ENCODE results near the gene MZF1.
"Not testable (repeated sequence)": the region's sequence is repeated elsewhere in the genome, so short reads cannot be mapped to it uniquely, and the experiment has no call there.

The MZF1 gene

GRCh38 chr19:58572818-58573657 lies at the start of gene MZF1:
Gene MZF1 (minus strand): TSS chr19:58573335. CDS start chr19:58571389, 1,946 bp downstream.
- peak; percentile 100 for DNase-seq (ENCODE audit: low read depth)
- peak within 1 kb of the TSS; percentile 85 for H3K4me3 ChIP-seq (ENCODE audit: low read length)
- TF ChIP-seq, protein P1, sequence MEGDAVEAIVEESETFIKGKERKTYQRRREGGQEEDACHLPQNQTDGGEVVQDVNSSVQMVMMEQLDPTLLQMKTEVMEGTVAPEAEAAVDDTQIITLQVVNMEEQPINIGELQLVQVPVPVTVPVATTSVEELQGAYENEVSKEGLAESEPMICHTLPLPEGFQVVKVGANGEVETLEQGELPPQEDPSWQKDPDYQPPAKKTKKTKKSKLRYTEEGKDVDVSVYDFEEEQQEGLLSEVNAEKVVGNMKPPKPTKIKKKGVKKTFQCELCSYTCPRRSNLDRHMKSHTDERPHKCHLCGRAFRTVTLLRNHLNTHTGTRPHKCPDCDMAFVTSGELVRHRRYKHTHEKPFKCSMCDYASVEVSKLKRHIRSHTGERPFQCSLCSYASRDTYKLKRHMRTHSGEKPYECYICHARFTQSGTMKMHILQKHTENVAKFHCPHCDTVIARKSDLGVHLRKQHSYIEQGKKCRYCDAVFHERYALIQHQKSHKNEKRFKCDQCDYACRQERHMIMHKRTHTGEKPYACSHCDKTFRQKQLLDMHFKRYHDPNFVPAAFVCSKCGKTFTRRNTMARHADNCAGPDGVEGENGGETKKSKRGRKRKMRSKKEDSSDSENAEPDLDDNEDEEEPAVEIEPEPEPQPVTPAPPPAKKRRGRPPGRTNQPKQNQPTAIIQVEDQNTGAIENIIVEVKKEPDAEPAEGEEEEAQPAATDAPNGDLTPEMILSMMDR (conservative IDR thresholded peaks at IDR 0.05; ENCODE audit: low read depth, low read length): no peak

DNA sequence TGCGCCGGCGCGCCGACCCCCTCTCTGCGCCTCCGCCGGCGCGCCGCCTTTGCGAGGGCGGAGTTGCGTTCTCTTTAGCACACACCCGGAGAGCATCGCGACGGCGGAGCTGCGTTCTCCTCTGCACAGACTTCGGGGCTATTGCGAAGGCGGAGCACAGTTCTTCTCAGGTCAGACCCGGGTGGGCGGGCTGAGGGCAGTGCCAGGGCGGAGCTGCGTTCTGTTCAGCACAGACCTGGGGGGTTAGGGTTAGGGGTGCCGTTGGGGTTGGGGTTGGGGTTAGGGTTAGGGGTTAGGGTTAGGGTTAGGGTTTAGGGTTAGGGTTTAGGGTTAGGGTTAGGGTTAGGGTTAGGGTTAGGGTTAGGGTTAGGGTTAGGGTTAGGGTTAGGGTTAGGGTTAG lies 34.1 kb upstream of the MZF1 start:
- DNase-seq (ENCODE audit: low read depth): not testable (repeated sequence)

GRCh38 chr19:58606251-58606896 lies 33.2 kb upstream of the MZF1 start:
- not testable (repeated sequence) for DNase-seq (ENCODE audit: low read depth); H3K4me3 ChIP-seq (ENCODE audit: low read length)

More for the DNA sequence above, 34.1 kb upstream of the MZF1 start:
- not testable (repeated sequence) for H3K4me3 ChIP-seq (ENCODE audit: low read length)

DNA sequence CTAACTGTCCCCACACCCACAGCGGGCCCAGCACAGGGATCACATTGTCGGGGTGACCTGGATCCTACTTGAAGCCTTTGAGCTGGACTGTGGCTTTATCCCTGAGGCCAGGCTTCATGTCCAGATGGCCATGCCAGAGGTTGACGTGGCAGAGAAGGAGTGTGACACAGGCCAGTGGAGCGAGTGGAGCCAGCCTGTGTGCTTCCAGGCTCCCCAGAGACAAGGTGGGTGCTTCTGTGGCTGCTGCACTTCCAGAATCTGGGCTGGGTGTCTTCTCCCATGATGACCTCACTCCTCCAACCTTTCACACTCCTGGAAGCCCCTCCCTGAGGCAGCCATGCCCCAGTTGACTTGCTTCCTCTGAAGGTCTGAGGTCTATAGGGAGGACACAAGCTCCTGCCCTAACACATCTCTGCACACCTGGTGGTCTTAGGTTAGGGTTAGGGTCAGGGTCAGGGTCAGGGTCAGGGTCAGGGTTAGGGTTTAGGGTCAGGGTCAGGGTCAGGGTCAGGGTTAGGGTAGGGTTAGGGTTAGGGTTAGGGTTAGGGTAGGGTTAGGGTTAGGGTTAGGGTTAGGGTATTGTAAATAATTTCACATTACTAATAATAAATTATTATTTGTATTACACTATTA lies 13.1 kb upstream of the MZF1 start:
- no peak for DNase-seq (ENCODE audit: low read depth)
- H3K4me3 ChIP-seq (ENCODE audit: low read length): no peak overlapping the region
- TF ChIP-seq, protein P1 (conservative IDR thresholded peaks at IDR 0.05; ENCODE audit: low read depth, low read length): no peak

DNA sequence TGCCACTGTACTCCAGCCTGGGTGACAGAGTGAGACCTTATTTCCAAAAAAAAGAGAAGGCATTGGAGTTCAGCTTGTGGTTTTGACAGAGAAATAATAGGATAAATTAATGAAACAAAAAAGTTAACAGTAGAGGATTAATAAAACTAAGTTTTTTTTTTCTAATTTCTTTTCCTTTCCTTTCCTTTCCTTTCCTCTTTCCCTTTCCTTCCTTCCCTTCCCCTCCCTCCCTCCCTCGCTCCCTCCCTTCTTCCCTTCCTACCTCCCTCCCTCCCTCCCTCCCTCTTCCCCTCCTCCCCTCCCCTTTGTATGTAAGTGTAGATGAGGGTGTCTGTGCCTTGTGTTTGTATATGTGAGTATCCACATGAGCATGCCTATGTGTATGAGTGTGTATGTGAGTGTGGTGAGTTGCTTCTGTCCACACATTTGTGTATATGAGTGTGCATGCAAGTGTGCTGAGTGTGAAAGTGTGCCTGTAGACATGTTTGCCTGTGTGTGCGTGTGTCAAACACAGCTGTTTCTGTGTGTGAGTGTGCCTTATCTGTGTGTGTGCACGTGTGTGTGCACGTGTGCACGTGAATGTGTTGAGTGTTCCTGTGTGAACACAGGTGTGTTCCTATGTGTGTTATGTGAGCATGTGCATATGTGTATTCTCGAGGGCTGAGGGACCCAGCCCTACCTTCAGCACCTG lies 12.5 kb upstream of the MZF1 start:
- TF ChIP-seq, protein P1 (conservative IDR thresholded peaks at IDR 0.05; ENCODE audit: low read depth, low read length): no peak
- DNase-seq (ENCODE audit: low read depth): no peak
- no peak overlapping the region for H3K4me3 ChIP-seq (ENCODE audit: low read length)

- no peak for DNase-seq (ENCODE audit: low read depth)
- TF ChIP-seq, protein P1 (conservative IDR thresholded peaks at IDR 0.05; ENCODE audit: low read depth, low read length): no peak
Measured at GRCh38 chr19:58584498-58585441, 11.6 kb upstream of the MZF1 start.

GRCh38 chr19:58582985-58583384 lies 9.8 kb upstream of the MZF1 start:
- TF ChIP-seq, protein P1 (conservative IDR thresholded peaks at IDR 0.05; ENCODE audit: low read depth, low read length): no peak
- no peak overlapping the region for H3K4me3 ChIP-seq (ENCODE audit: low read length)

More at GRCh38 chr19:58584498-58585441, 11.6 kb upstream of the MZF1 start:
- no peak overlapping the region for H3K4me3 ChIP-seq (ENCODE audit: low read length)

More at GRCh38 chr19:58582985-58583384, 9.8 kb upstream of the MZF1 start:
- DNase-seq (ENCODE audit: low read depth): no peak

Data from retinal pigment epithelial cell (primary cell).